Measurements from ENCODE around the gene FSTL4.

The FSTL4 gene

GRCh38 chr5:133581918-133582317 lies 30.4 kb downstream of the FSTL4 start:
- H3K27me3 ChIP-seq (ENCODE audit: insufficient read depth, poor library complexity, severe bottlenecking), result peaks cover 9% of the 10 kb centered on the region
- TF ChIP-seq CTCF (IDR thresholded peaks at IDR 0.05; ENCODE audit: poor library complexity, severe bottlenecking), result no peak
- ATAC-seq (ENCODE audit: low read depth), result peak; percentile 61
- H3K36me3 ChIP-seq (ENCODE audit: low read depth), result no peaks in the 10 kb centered on the region
- H3K4me1 ChIP-seq (ENCODE audit: insufficient read depth, poor library complexity, severe bottlenecking), result no peaks in the 10 kb centered on the region
- no peak overlapping the region for H3K27ac ChIP-seq (ENCODE audit: poor library complexity, severe bottlenecking)
- DNase-seq (ENCODE audit: low spot score), result no peak
- no peaks in the 10 kb centered on the region for H3K9me3 ChIP-seq (ENCODE audit: severe bottlenecking)
- H3K4me3 ChIP-seq (ENCODE audit: severe bottlenecking), result no peak overlapping the region

DNA sequence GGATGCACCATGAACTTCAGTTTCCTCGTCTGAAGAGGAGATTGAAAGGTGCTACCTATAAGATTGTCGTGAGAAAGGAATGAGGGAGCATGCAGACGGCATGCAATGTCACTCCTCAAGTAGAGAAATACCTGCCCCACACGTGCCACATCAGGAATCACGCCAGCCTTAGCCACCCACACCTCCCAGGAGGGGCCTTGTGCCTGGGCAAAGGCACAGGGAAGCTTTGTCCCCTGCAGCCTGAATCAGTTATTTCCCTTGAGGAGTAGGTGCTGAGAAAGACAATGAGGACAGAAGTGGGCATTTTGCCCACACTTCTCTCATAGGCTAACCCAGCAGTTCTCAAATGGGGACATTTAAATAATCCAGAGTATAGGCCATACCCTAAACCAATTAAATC lies 31.0 kb downstream of the FSTL4 start:
- Histone ChIP-seq H3K4me3 (ENCODE audit: severe bottlenecking) (no peak overlapping the region), H3K4me1 (ENCODE audit: insufficient read depth, poor library complexity, severe bottlenecking) (no peaks in the 10 kb centered on the region), H3K36me3 (ENCODE audit: low read depth) (no peaks in the 10 kb centered on the region), H3K27me3 (ENCODE audit: insufficient read depth, poor library complexity, severe bottlenecking) (peaks cover 9% of the 10 kb centered on the region), H3K27ac (ENCODE audit: poor library complexity, severe bottlenecking) (no peak overlapping the region), H3K9me3 (ENCODE audit: severe bottlenecking) (no peaks in the 10 kb centered on the region)
- TF ChIP-seq CTCF (IDR thresholded peaks at IDR 0.05; ENCODE audit: poor library complexity, severe bottlenecking), result no peak
- no peak for DNase-seq (ENCODE audit: low spot score)
- ATAC-seq (ENCODE audit: low read depth), result no peak

DNA sequence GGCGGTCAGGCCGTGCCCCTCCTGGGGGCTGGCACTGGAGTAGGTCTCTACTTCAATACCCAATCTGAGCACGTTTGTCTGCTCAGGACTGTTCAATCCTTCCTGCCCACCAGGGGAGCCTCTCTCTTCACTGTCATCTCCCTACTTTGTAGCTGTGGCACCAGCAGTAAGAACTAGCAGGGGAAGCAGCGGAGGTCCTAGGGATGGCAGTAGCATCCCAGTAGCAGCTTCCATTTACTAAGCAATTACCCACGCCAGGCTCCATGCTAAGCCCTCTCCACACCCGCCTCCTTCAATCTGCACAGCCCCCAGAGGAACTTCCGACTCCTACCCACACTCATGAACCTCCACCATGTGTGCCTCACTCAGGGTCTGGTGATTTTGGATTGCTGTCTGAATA lies 31.7 kb downstream of the FSTL4 start:
- no peak for TF ChIP-seq CTCF (IDR thresholded peaks at IDR 0.05; ENCODE audit: poor library complexity, severe bottlenecking)
- no peak for ATAC-seq (ENCODE audit: low read depth)
- no peaks in the 10 kb centered on the region for H3K36me3 ChIP-seq (ENCODE audit: low read depth)

GRCh38 chr5:133579766-133580165 lies 32.6 kb downstream of the FSTL4 start:
- ATAC-seq (ENCODE audit: low read depth), result no peak

More for the DNA sequence above, 31.7 kb downstream of the FSTL4 start:
- no peaks in the 10 kb centered on the region for H3K9me3 ChIP-seq (ENCODE audit: severe bottlenecking)
- no peak overlapping the region for H3K4me3 ChIP-seq (ENCODE audit: severe bottlenecking)
- peaks cover 9% of the 10 kb centered on the region for H3K27me3 ChIP-seq (ENCODE audit: insufficient read depth, poor library complexity, severe bottlenecking)
- no peak for DNase-seq (ENCODE audit: low spot score)
- H3K4me1 ChIP-seq (ENCODE audit: insufficient read depth, poor library complexity, severe bottlenecking), result no peaks in the 10 kb centered on the region
- H3K27ac ChIP-seq (ENCODE audit: poor library complexity, severe bottlenecking), result no peak overlapping the region

More at GRCh38 chr5:133579766-133580165, 32.6 kb downstream of the FSTL4 start:
- no peak overlapping the region for H3K4me3 ChIP-seq (ENCODE audit: severe bottlenecking)
- no peak for TF ChIP-seq CTCF (IDR thresholded peaks at IDR 0.05; ENCODE audit: poor library complexity, severe bottlenecking)
- no peaks in the 10 kb centered on the region for H3K9me3 ChIP-seq (ENCODE audit: severe bottlenecking)
- H3K4me1 ChIP-seq (ENCODE audit: insufficient read depth, poor library complexity, severe bottlenecking), result no peaks in the 10 kb centered on the region
- no peaks in the 10 kb centered on the region for H3K36me3 ChIP-seq (ENCODE audit: low read depth)
- peaks cover 9% of the 10 kb centered on the region for H3K27me3 ChIP-seq (ENCODE audit: insufficient read depth, poor library complexity, severe bottlenecking)
- no peak for DNase-seq (ENCODE audit: low spot score)
- no peak overlapping the region for H3K27ac ChIP-seq (ENCODE audit: poor library complexity, severe bottlenecking)

Data from RWPE2 (cell line).